SK-N-MC (cell line): ENCODE measurements around the gene EPHA5.

ENCODE experiments used
- EZH2 ChIP-seq: fragments of 200-600 bp; sonication (generic); IDR thresholded peaks from one replicate; pipeline ENCODE4 v1.6.1; 2017; ENCODE audit warnings: antibody characterized with exemption
- FOXP2 ChIP-seq: optimal IDR thresholded peaks from 2 replicates; pipeline ENCODE3; 2011; ENCODE audit warnings: mild to moderate bottlenecking, moderate library complexity; ENCODE audit not compliant: insufficient read depth; ENCODE audit errors: extremely low read length, control extremely low read depth
- POLR2AphosphoS5 ChIP-seq: IDR thresholded peaks from 2 replicates; pipeline ENCODE4 v1.6.1; 2012; ENCODE audit warnings: mild to moderate bottlenecking, low read depth, low read length, borderline replicate concordance

- TF ChIP-seq POLR2AphosphoS5 (no peak), EZH2 (no peak), FOXP2 (no peak)
Observed at GRCh38 chr4:65719635-65720034, 49.3 kb upstream of the EPHA5 start.
